ENCODE measurements around the gene IFT81.

- no peak for TF ChIP-seq CTCF (IDR thresholded peaks at IDR 0.05)
- TF ChIP-seq EP300 (IDR thresholded peaks at IDR 0.05) = no peak
Measured at GRCh38 chr12:110183386-110183785, 59.2 kb downstream of the IFT81 start.
